ENCODE data around the gene FOXD4.
"Not testable (repeated sequence)": the region's sequence is repeated elsewhere in the genome, so short reads cannot be mapped to it uniquely, and the experiment has no call there.

GRCh38 chr9:112589-113467, 5.4 kb downstream of the FOXD4 start:
- not testable (repeated sequence) for TF ChIP-seq CTCF, POLR2A (IDR thresholded peaks at IDR 0.05)

Measured in right lobe of liver (tissue), 4 donors.